SU-DHL-6 (cell line): ENCODE results near the gene UBE2Q2.

Source experiments
- H2AFZ ChIP-seq: fragments of 200-600 bp; sonication (generic); 2 replicates; pipeline ENCODE4 v1.6.1; 2014; ENCODE audit warnings: low read depth, mild to moderate bottlenecking, moderate library complexity, mixed read lengths, antibody characterized with exemption, low read length; ENCODE audit not compliant: severe bottlenecking
- H3F3A ChIP-seq: fragments of 200-600 bp; shearing (Covaris generic); 2 replicates; pipeline ENCODE4 v1.6.0; 2016; ENCODE audit warnings: antibody characterized with exemption, mild to moderate bottlenecking; ENCODE audit not compliant: insufficient read depth
- H3K27ac ChIP-seq: fragments of 200-600 bp; sonication (generic); 2 replicates; pipeline ENCODE4 v1.5.1; 2016; ENCODE audit warnings: low read depth, mild to moderate bottlenecking, low read length, moderate library complexity, mixed read lengths
- H3K27me3 ChIP-seq: fragments of 200-600 bp; sonication (generic), shearing (Covaris generic); 2 replicates; pipeline ENCODE4 v1.6.0; 2014; ENCODE audit warnings: mild to moderate bottlenecking, low read length
- H3K36me3 ChIP-seq: fragments of 200-600 bp; sonication (generic); 2 replicates; pipeline ENCODE4 v1.6.1; 2014; ENCODE audit warnings: mild to moderate bottlenecking, low read length, mixed read lengths
- H3K4me2 ChIP-seq: fragments of 300-600, 200-600 bp; shearing (Covaris generic), sonication (generic); 2 replicates; pipeline ENCODE4 v1.6.0; 2014; ENCODE audit warnings: low read length, low read depth, mild to moderate bottlenecking; ENCODE audit not compliant: poor library complexity, severe bottlenecking
- H3K4me3 ChIP-seq: fragments of 200-600 bp; sonication (generic); 2 replicates; pipeline ENCODE4 v1.5.1; 2014; ENCODE audit warnings: antibody characterized with exemption, low read length, mild to moderate bottlenecking, mixed read lengths; ENCODE audit not compliant: insufficient read depth, poor library complexity, severe bottlenecking
- H3K79me2 ChIP-seq: fragments of 200-600 bp; sonication (generic); 2 replicates; pipeline ENCODE4 v1.6.1; 2014; ENCODE audit warnings: mild to moderate bottlenecking, low read length, moderate library complexity; ENCODE audit not compliant: insufficient read depth
- H3K9ac ChIP-seq: fragments of 200-600 bp; sonication (generic); 2 replicates; pipeline ENCODE4 v1.7.0; 2014; ENCODE audit warnings: mild to moderate bottlenecking, low read length
- H3K9me2 ChIP-seq: fragments of 200-600 bp; sonication (generic); replicated peaks from 2 replicates; pipeline ENCODE4 v1.6.1; 2014; ENCODE audit warnings: low read length; ENCODE audit not compliant: insufficient read depth
- H3K9me3 ChIP-seq: fragments of 200-600 bp; sonication (generic); 2 replicates; pipeline ENCODE4 v1.6.1; 2014; ENCODE audit warnings: low read length, mixed read lengths; ENCODE audit not compliant: insufficient read depth
- H4K20me1 ChIP-seq: fragments of 200-600 bp; sonication (generic); 2 replicates; pipeline ENCODE4 v1.6.1; 2014; ENCODE audit warnings: low read depth, mild to moderate bottlenecking, antibody characterized with exemption, low read length, moderate library complexity, mixed read lengths
- CTCF ChIP-seq: fragments of 200-600 bp; sonication (generic); IDR thresholded peaks from one replicate; pipeline ENCODE4 v1.5.1; 2017; ENCODE audit warnings: antibody characterized with exemption, mild to moderate bottlenecking, low read length, moderate library complexity; ENCODE audit not compliant: insufficient read depth, poor library complexity, severe bottlenecking
- EZH2phosphoT487 ChIP-seq: fragments of 200-600 bp; sonication (generic), shearing (Covaris generic); conservative IDR thresholded peaks from 2 replicates; pipeline ENCODE4 v1.6.1; 2018; ENCODE audit warnings: mild to moderate bottlenecking, antibody characterized with exemption, low read length, moderate library complexity, mixed read lengths

Gene UBE2Q2

GRCh38 chr15:75820206-75820605 is 23.0 kb upstream of the UBE2Q2 start:
- H3F3A ChIP-seq = no peaks in the 10 kb centered on the region
- H3K9me3 ChIP-seq = no peaks in the 10 kb centered on the region
- H3K27ac ChIP-seq = no peak overlapping the region
- no peaks in the 10 kb centered on the region for H3K79me2 ChIP-seq
- H3K4me2 ChIP-seq = no peak overlapping the region
- no peaks in the 10 kb centered on the region for H3K36me3 ChIP-seq
- H3K9me2 ChIP-seq = no peaks in the 10 kb centered on the region
- no peaks in the 10 kb centered on the region; the same call in 1 of the 2 replicates for H3K27me3 ChIP-seq
- TF ChIP-seq CTCF (no peak), EZH2phosphoT487 (no peak)
- no peak overlapping the region for H2AFZ ChIP-seq
- H3K4me3 ChIP-seq = no peak overlapping the region
- no peaks in the 10 kb centered on the region for H4K20me1 ChIP-seq
- H3K9ac ChIP-seq = no peak overlapping the region

GRCh38 chr15:75821786-75822345 is 21.4 kb upstream of the UBE2Q2 start:
- Histone ChIP-seq H3K4me2 (no peak overlapping the region), H3K4me3 (no peak overlapping the region), H3K79me2 (no peaks in the 10 kb centered on the region), H2AFZ (no peak overlapping the region), H3K9me3 (no peaks in the 10 kb centered on the region), H4K20me1 (no peaks in the 10 kb centered on the region), H3F3A (no peaks in the 10 kb centered on the region), H3K27ac (no peak overlapping the region), H3K9me2 (no peaks in the 10 kb centered on the region), H3K27me3 (no peaks in the 10 kb centered on the region; the same call in 1 of the 2 replicates), H3K9ac (no peak overlapping the region), H3K36me3 (no peaks in the 10 kb centered on the region)
- TF ChIP-seq CTCF (no peak), EZH2phosphoT487 (no peak)

- H3K27me3 ChIP-seq = no peaks in the 10 kb centered on the region
- H4K20me1 ChIP-seq = no peaks in the 10 kb centered on the region
- H3K4me3 ChIP-seq = no peak overlapping the region
- no peak overlapping the region for H2AFZ ChIP-seq
- no peaks in the 10 kb centered on the region for H3K79me2 ChIP-seq
- H3K27ac ChIP-seq = no peak overlapping the region
- no peaks in the 10 kb centered on the region for H3K36me3 ChIP-seq
- TF ChIP-seq CTCF (no peak), EZH2phosphoT487 (no peak)
- H3K9ac ChIP-seq = no peak overlapping the region
- H3K9me3 ChIP-seq = no peaks in the 10 kb centered on the region
- H3K9me2 ChIP-seq = no peaks in the 10 kb centered on the region
- no peak overlapping the region for H3K4me2 ChIP-seq
- no peaks in the 10 kb centered on the region for H3F3A ChIP-seq
Observed at GRCh38 chr15:75822685-75823278, 20.5 kb upstream of the UBE2Q2 start.
